Measurements from ENCODE around the gene TNFAIP1.

TNFAIP1 gene

DNA sequence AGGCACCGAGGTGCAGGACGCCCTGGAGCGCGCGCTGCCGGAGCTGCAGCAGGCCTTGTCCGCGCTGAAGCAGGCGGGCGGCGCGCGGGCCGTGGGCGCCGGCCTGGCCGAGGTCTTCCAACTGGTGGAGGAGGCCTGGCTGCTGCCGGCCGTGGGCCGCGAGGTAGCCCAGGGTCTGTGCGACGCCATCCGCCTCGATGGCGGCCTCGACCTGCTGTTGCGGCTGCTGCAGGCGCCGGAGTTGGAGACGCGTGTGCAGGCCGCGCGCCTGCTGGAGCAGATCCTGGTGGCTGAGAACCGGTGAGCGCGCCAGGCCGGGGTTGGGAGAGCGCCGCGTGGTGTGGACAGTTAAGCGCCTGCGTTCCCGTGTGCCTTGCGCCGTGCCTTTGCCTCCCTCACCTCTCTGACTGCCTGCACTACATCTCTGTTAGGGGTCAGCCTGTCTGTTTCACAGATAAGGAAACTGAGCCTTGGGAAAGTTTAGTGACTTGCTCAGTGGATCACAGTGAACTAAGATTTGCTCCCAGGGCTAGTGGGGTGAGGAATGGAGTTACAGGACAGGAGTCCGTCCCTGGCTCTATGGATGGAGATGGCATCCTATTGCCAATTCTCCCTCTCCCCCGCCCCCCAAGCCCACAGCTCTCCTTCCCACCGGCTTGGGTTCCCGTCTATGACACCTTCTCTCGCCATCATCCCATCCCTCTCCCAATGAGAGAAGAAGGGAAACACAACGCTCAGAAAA is 36.8 kb downstream of the TNFAIP1 start:
- DNase-seq, result no peak

DNA sequence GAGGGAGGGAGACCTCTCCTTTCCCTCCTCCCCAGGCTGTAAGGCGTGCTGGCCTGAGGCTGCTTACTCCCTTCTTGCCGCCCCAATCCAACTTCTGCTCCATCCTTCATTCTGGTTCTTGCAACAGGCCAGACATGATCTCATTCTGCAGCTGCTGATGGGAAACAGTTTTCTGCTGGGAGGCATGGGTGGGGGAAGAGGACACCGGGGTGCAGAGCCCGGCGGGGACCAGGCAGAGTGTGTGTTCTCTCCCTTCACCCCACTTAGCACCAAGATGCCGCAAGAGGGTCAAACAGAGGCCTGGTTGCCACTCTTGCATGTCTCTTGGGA is 37.3 kb downstream of the TNFAIP1 start:
- no peak for DNase-seq

DNA sequence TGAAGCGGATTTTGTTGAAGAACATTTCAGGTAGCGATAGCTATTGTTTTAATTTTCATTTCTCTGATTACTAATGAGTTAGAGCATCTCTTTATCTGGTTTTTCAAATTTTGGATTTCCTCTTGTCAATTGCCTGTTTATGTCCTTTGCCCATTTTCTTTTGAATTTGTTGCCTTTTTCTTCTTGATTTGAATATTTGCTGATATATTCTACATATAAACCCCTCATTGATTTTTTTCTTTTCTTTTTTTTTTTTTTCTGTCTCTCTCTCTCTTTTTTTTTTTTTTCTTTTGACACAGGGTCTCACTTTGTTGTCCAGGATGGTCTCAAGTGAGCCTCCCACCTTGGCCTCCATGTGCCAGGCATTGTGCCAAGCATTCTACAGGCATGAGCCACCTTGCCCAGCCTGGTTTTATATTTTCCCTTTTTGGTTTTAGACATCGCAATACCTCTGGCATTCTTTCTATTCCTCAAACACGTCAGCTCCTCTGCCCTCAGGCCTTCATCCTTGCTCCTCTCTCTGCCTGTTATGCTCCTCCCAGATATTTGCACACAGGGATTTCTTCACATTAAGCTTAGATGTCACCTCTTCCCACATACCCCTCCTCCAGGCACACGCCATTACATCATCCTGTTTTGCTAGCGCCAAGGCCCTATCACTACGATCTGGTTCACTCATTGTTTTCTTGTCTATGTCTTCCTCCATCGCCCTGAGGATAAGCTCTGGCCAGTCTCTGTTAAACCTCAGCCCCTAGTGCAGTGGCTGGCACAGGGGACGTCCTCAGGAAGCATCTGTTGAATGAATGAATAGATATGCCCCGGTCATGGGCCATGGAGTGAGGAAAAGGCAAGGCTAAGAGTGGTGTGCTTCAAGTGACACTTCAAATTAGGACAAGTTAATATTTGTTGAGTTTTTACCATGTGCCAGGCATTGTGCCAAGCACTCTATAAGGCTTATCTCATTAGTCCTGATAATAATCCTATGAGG is 44.5 kb downstream of the TNFAIP1 start:
- no peak for DNase-seq

DNA sequence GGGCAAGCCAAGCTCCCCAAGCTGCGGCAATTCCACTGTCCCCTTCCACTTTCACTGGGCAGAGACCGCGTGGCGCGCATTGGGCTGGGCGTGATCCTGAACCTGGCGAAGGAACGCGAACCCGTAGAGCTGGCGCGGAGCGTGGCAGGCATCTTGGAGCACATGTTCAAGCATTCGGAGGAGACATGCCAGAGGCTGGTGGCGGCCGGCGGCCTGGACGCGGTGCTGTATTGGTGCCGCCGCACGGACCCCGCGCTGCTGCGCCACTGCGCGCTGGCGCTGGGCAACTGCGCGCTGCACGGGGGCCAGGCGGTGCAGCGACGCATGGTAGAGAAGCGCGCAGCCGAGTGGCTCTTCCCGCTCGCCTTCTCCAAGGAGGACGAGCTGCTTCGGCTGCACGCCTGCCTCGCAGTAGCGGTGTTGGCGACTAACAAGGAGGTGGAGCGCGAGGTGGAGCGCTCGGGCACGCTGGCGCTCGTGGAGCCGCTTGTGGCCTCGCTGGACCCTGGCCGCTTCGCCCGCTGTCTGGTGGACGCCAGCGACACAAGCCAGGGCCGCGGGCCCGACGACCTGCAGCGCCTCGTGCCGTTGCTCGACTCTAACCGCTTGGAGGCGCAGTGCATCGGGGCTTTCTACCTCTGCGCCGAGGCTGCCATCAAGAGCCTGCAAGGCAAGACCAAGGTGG is 45.7 kb downstream of the TNFAIP1 start:
- DNase-seq, result no peak

DNA sequence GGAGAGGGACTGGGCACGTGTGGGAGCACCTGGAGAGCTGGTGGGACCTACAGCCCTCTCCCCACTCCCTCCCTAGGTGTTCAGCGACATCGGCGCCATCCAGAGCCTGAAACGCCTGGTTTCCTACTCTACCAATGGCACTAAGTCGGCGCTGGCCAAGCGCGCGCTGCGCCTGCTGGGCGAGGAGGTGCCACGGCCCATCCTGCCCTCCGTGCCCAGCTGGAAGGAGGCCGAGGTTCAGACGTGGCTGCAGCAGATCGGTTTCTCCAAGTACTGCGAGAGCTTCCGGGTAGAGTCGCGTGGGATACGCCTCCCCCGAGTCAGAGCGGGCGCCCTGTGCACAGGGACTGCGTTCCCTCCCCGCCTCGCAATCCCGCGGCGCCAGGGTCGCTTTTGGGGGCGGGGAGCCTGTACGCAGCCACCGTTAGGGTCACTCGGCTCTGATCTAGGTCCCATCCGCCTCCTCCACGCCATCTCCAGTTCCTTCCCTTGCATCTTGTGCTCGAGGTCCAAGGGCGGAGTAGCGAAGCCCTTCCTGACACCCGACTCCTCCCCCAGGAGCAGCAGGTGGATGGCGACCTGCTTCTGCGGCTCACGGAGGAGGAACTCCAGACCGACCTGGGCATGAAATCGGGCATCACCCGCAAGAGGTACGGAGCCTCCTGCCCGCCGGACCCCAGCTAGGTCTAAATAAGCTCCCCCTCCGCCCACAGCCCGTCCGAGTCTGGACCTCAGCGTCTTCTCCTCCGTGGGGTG is 48.9 kb downstream of the TNFAIP1 start:
- DNase-seq, result peak; percentile 65

DNA sequence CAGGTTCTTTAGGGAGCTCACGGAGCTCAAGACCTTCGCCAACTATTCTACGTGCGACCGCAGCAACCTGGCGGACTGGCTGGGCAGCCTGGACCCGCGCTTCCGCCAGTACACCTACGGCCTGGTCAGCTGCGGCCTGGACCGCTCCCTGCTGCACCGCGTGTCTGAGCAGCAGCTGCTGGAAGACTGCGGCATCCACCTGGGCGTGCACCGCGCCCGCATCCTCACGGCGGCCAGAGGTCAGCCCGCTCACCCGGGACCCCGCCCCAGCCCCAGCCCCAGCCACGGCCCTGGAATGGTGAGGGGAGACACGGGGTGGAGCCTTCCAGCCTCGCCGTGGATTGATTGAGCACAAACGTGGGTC is 49.5 kb downstream of the TNFAIP1 start:
- DNase-seq, result no peak

DNA sequence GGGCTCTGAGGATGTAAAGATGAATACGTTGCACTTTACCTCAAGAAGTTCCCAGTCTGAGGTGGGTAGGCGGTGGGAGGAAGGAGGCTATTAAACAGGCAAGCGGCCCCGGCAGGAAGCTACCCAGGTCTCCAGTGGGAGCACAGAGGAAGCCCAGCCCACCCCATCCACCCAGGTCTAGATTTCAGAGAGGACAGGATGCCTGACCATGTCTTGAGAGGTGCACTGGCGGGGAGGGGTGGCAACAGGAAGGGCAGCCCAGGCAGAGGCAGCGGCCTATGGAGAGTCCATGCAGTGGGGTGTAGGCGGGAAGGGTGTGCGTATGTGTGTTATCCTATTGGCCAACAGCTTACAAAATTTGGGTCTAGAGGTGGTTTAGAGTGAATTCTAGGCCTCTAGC is 49.8 kb downstream of the TNFAIP1 start:
- DNase-seq, result no peak

DNA sequence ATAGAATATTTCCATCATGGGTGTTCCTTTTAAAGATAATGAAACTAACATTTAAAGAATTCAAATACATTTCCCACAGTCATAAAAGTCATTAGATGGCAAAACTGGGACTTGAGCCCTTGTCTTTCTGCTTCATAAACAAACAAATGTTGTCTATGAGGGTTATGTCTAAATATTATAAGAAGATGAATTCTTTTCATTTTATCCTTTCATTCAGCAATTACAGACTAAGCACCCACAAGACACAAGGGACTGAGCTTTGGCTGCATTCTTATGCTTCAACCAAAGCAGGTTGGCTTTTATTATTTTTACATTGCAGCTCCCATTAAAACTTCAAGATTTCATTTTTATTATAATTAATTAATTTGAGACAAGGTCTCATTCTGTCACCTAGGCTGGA is 50.8 kb downstream of the TNFAIP1 start:
- DNase-seq, result no peak

DNA sequence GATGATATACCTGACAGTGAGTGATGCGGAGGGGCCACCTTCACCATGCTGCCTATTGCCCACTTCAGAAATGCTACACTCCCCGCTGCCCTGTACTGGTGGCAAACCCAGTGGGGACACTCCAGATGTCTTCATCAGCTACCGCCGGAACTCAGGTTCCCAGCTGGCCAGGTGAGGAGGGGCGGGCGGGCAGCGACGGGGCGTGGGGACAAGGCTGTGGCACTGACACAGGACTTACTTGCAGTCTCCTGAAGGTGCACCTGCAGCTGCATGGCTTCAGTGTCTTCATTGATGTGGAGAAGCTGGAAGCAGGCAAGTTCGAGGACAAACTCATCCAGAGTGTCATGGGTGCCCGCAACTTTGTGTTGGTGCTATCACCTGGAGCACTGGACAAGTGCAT is 52.5 kb downstream of the TNFAIP1 start:
- no peak for DNase-seq

DNA sequence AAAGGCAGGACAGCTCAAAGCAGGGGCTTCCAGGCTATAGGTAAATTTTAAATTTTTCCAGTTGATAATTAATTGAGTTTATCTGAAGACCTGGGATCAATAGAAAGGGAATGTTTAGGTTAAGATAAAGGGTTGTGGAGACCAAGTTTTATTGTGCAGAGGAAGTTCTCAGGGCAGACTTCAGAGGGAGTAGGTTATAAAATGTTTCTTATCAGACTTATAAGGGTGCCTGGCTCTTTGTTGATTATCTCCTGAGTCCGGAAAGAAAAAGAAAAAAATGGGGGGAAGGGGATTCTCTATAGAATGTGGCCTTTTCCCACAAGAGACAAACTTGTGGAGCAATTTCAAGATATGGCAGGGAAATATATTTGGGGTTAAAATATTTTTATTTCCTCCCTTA is 54.6 kb downstream of the TNFAIP1 start:
- DNase-seq, result no peak

DNA sequence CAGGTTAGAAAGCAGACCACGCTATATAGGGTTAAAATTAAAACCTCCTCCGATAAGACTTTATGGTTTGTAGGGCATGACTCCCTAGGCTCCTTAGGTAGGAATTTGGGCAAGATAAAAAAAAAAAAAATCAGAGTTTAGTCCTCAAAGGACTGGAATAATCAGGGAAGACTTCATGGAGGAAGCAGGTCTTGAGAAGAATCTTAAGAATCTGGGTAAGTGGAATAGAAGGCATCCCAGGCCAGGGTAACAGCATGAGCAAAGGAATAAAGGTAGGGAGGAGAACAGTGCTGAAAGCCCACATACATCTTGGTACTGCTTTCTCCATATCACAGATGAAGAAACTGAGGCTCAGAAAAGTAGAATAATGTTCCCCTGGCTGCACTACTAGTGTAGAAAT is 55.0 kb downstream of the TNFAIP1 start:
- no peak for DNase-seq

DNA sequence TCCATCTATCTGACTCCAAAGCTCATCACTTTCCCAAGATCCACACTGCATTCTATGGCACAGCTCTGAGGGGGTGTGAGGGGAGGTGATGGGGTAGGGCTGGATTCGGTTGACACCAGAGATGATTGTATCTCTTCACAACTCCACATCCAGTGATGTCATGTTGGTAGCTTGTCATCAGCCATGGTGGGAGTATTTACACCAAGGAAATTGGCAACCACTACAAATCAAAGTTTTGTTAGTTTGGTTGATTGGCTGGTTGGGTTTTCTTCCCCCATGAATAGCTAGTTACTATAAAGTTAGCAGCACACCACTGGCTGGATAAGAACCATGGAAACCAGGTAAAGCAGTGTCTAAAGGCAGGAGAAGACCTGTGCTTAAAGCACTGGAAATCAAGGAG is 55.4 kb downstream of the TNFAIP1 start:
- no peak for DNase-seq

DNA sequence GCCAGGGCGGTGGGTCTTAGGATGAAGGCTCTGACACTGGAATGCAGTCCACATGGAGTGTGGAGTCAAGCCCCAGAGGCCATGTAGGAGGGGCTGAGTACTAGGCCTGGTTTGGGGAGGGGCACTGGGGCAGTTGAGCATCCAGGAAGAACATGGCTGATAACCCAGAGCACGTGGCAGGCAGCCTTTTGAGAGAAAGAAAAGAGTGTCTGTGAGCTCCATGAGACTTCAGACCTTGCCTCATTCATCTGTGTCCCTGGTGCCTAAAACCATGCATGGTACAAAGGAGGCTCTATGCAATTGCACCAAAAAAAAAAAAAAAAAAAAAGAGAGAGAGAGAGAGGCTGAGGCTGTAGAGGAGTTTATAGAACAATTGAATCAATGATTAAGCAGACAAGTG is 55.8 kb downstream of the TNFAIP1 start:
- DNase-seq, result no peak

DNA sequence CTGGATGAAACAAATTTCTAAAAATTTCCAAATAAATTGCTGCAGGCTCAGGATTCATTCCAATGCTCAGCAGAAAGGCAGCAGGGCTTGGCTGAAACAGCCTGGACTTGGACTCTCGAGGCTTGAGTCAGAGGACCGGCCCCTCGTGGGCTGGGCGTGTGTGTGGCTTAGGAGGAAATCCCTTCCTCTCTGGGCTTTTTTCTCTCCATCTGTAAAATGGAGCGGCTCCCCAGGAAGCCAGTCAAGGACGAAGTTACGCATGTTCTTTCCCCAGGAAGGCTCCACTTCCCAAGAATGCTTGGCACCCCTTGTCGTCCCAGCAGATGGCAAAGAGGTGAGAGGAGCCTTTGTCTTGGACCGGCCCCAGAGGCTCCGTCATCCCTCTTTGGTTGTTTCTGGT is 56.9 kb downstream of the TNFAIP1 start:
- DNase-seq, result no peak

DNA sequence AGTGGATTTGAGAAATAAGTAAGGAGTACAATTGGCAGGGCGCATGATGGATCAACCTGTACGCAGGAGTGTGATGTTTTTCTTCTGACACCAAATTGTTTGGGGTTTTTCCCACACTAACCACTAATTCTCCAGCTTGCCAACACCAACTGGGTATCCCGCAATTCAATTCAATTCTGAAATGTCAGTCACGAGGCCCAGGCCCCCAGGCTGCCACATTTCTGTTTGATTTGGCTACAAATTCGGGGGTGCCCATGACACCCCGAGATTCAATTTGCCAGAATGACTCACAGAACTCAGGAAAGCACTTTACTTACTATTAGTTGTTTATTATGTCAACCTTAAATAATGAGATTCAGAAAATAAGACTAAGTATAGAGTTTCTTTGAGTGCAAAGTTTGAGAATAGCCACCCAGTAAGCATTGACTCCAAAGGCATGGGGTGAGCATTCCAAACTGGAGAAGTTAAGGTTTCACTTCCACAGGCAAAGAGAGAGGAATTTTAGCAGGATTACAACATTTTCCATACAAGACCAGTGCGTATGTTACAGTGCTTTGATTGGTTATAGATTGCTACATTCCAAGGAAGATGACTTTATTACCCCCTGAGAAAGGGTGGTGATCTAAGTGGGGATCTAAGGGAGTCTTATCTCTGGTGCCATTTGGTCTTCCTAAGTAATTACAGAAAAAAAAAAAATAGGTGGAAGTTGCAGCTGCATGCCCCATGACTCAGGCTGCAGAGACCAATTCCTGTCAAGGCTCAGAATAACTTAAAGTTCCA is 59.0 kb downstream of the TNFAIP1 start:
- no peak for DNase-seq

DNA sequence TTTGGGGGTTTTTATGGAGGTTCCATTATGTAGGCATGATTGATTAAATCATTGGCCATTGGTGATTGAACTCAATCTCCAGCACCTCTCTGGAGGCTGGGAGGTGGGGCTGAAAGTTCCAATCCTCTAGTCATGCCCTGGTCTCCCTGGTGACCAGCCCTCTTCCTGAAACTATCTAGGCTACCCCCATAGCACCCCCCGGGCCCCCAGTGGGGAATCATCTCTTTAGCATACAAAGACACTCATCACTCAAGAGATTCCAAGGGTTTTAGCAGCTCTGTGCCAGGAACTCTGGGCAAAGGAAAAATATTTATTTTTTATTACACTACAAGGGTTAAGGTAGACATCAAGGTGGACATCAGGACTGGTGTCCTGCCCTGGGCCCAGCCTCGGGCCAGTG is 59.9 kb downstream of the TNFAIP1 start:
- DNase-seq, result no peak

DNA sequence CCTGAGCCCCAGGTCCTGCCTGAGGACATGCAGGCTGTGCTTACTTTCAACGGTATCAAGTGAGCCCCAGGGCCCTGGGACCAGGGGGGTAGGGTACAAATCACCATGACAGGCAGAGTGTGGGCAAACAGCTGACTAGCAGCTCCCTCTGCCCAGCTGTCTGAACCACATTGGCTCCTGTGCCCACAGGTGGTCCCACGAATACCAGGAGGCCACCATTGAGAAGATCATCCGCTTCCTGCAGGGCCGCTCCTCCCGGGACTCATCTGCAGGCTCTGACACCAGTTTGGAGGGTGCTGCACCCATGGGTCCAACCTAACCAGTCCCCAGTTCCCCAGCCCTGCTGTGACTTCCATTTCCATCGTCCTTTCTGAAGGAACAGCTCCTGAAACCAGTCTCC is 60.4 kb downstream of the TNFAIP1 start:
- no peak for DNase-seq

Data from CD4-positive, alpha-beta T cell treated with Interleukin-17A for 1 hour (primary cell).